ENCODE results near the gene TMEM163.

The TMEM163 gene

GRCh38 chr2:134713606-134714005, 5.2 kb downstream of the TMEM163 start:
- no peak for TF ChIP-seq CTCF (IDR thresholded peaks at IDR 0.05; ENCODE audit: low read depth, low read length)
- DNase-seq (ENCODE audit: extremely low read depth, low read depth), result no peak

GRCh38 chr2:134713176-134713575, 5.6 kb downstream of the TMEM163 start:
- no peak for DNase-seq (ENCODE audit: extremely low read depth, low read depth)
- TF ChIP-seq CTCF (IDR thresholded peaks at IDR 0.05; ENCODE audit: low read depth, low read length), result no peak

- DNase-seq (ENCODE audit: extremely low read depth, low read depth), result no peak
- TF ChIP-seq CTCF (IDR thresholded peaks at IDR 0.05; ENCODE audit: low read depth, low read length), result no peak
Measured at GRCh38 chr2:134712736-134713135, 6.1 kb downstream of the TMEM163 start.

- TF ChIP-seq CTCF (IDR thresholded peaks at IDR 0.05; ENCODE audit: low read depth, low read length), result no peak
Measured at GRCh38 chr2:134712299-134712698, 6.5 kb downstream of the TMEM163 start.

GRCh38 chr2:134711692-134712091, 7.1 kb downstream of the TMEM163 start:
- DNase-seq (ENCODE audit: extremely low read depth, low read depth), result no peak
- no peak for TF ChIP-seq CTCF (IDR thresholded peaks at IDR 0.05; ENCODE audit: low read depth, low read length)

More at GRCh38 chr2:134712299-134712698, 6.5 kb downstream of the TMEM163 start:
- no peak for DNase-seq (ENCODE audit: extremely low read depth, low read depth)

- TF ChIP-seq CTCF (IDR thresholded peaks at IDR 0.05; ENCODE audit: low read depth, low read length), result no peak
- DNase-seq (ENCODE audit: extremely low read depth, low read depth), result no peak
Measured at GRCh38 chr2:134707330-134707676, 11.5 kb downstream of the TMEM163 start.

- no peak for DNase-seq (ENCODE audit: extremely low read depth, low read depth)
- TF ChIP-seq CTCF (IDR thresholded peaks at IDR 0.05; ENCODE audit: low read depth, low read length), result no peak
Measured at GRCh38 chr2:134706587-134707329, 12.0 kb downstream of the TMEM163 start.

Measured in AG09319 (cell line).